Embryonic facial prominence (tissue), 1 donor: ENCODE data around the gene NPR3.
"Not testable (repeated sequence)": the region's sequence is repeated elsewhere in the genome, so short reads cannot be mapped to it uniquely, and the experiment has no call there.

Experiments used
- DNase-seq: peaks from one replicate; pipeline ENCODE4 v3.0.0-alpha.2; 2016; ENCODE audit errors: extremely low spot score

NPR3 gene

GRCh38 chr5:32767948-32768467, 56.9 kb downstream of the NPR3 start:
- no peak for DNase-seq

GRCh38 chr5:32769711-32770110, 58.6 kb downstream of the NPR3 start:
- DNase-seq: no peak

GRCh38 chr5:32770444-32770843, 59.3 kb downstream of the NPR3 start:
- DNase-seq: no peak

GRCh38 chr5:32771037-32771436, 59.9 kb downstream of the NPR3 start:
- DNase-seq: no peak

- DNase-seq: no peak
These were observed 62.8 kb downstream of the NPR3 start for GRCh38 chr5:32773944-32774343.

GRCh38 chr5:32776200-32776599, 65.1 kb downstream of the NPR3 start:
- no peak for DNase-seq

GRCh38 chr5:32777222-32777621, 66.1 kb downstream of the NPR3 start:
- DNase-seq: no peak

- no peak for DNase-seq
These were observed 66.6 kb downstream of the NPR3 start for GRCh38 chr5:32777733-32778132.

GRCh38 chr5:32778403-32778802, 67.3 kb downstream of the NPR3 start:
- no peak for DNase-seq

- DNase-seq: no peak
These were observed 68.8 kb downstream of the NPR3 start for GRCh38 chr5:32779754-32780415.

- peak; percentile 13 for DNase-seq
These were observed 69.4 kb downstream of the NPR3 start for GRCh38 chr5:32780508-32780919.

- no peak for DNase-seq
These were observed 72.5 kb downstream of the NPR3 start for GRCh38 chr5:32783661-32784060.

- peak; percentile 38 for DNase-seq
These were observed 74.6 kb downstream of the NPR3 start for GRCh38 chr5:32785611-32786254.

GRCh38 chr5:32786311-32786710, 75.2 kb downstream of the NPR3 start:
- DNase-seq: no peak

GRCh38 chr5:32790411-32790951, 79.4 kb downstream of the NPR3 start:
- DNase-seq: no peak

GRCh38 chr5:32791536-32792243, 80.6 kb downstream of the NPR3 start:
- no peak for DNase-seq

- DNase-seq: no peak
These were observed 83.0 kb downstream of the NPR3 start for GRCh38 chr5:32794086-32794485.

- DNase-seq: no peak
These were observed 91.6 kb downstream of the NPR3 start for GRCh38 chr5:32802764-32803163.

- DNase-seq: no peak
These were observed 92.5 kb downstream of the NPR3 start for GRCh38 chr5:32803656-32804055.

- not testable (repeated sequence) for DNase-seq
These were observed 94.3 kb downstream of the NPR3 start for GRCh38 chr5:32805462-32805861.

- no peak for DNase-seq
These were observed 95.0 kb downstream of the NPR3 start for GRCh38 chr5:32805971-32806638.

- DNase-seq: no peak
These were observed 97.7 kb downstream of the NPR3 start for GRCh38 chr5:32808783-32809182.
